ENCODE measurements around the gene CACNA1G. TPM values are rescaled to one million over a fixed set of nuclear protein-coding genes. Genes with fewer than 3 reads are reported as not detected.

The CACNA1G gene
- total RNA-seq: under 1 TPM in 3 of 4 donors, not detected in 1; 0.02 to 0.24 (median 0.17) TPM
- under 1 TPM in 2 of 3 donors, not detected in 1; 0.04 TPM for polyA plus RNA-seq
- long read RNA-seq, donor 1: 0 reads
- long read RNA-seq, donor 2: 0 reads

DNA sequence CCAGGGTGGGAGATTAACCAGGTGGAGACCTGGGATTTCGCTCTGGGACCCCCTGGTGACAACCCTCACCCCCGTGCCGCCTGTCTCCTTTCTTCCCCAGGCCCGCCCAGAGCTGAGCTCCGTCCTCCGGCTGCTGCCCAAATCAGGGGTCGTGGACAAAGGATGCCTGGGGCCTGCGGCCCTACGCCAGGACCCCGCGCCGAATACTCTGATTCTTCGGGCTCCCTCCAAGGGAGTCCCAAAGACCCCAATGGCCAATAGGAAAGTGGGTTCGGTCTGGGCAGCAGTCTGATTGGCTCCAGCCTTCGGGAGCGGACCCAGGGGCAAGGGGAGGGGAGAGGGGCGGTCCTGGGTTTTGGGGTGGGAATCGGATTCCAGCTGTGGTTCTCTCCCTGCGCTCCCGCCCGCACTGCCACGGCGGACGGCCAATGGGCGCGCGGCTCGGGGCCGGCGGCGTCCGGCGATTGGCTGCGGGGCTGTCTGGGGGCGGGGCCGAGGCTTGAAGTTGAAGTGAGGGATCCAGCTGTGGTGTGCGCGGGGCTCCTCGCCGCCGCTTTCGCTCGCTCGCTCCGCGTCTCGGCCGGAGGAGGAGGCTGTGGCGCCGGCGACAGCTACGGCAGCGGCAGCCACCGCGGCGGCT lies at the start of gene CACNA1G:
TSS of gene CACNA1G (plus strand) at position 531 of the 640 bp plus-strand sequence. CDS start 745 bp downstream, outside the sequence.
- TF ChIP-seq, protein P1, sequence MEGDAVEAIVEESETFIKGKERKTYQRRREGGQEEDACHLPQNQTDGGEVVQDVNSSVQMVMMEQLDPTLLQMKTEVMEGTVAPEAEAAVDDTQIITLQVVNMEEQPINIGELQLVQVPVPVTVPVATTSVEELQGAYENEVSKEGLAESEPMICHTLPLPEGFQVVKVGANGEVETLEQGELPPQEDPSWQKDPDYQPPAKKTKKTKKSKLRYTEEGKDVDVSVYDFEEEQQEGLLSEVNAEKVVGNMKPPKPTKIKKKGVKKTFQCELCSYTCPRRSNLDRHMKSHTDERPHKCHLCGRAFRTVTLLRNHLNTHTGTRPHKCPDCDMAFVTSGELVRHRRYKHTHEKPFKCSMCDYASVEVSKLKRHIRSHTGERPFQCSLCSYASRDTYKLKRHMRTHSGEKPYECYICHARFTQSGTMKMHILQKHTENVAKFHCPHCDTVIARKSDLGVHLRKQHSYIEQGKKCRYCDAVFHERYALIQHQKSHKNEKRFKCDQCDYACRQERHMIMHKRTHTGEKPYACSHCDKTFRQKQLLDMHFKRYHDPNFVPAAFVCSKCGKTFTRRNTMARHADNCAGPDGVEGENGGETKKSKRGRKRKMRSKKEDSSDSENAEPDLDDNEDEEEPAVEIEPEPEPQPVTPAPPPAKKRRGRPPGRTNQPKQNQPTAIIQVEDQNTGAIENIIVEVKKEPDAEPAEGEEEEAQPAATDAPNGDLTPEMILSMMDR (IDR thresholded peaks at IDR 0.05): no peak
- intact Hi-C loops (cut with DNase I): no loop called here
- peak; percentile 92 to 93 for DNase-seq
- ATAC-seq: peak; percentile 82 to 94 (median 90)
- peaks cover 19% of the 10 kb centered on the region for H3K4me1 ChIP-seq
- no peak within 1 kb of the TSS for H3K27ac ChIP-seq
- no peaks in the 10 kb centered on the region for H3K9me3 ChIP-seq
- 0 to 1% (median 1%) methylated on average over 27 to 56 of the region's 56 CpGs for WGBS, 3 donors
- peaks cover 0 to 72% (median 32%) of the 10 kb centered on the region in 3 donors for H3K27me3 ChIP-seq (ENCODE audit: insufficient read depth in 3 of 3, low read length in 2 of 3)
- peaks cover 0 to 5% of the 10 kb centered on the region in 2 donors for H3K36me3 ChIP-seq (ENCODE audit: insufficient read depth in 1 of 2, low read depth in 1 of 2)
- H3K4me3 ChIP-seq: peak within 1 kb of the TSS; percentile 64

DNA sequence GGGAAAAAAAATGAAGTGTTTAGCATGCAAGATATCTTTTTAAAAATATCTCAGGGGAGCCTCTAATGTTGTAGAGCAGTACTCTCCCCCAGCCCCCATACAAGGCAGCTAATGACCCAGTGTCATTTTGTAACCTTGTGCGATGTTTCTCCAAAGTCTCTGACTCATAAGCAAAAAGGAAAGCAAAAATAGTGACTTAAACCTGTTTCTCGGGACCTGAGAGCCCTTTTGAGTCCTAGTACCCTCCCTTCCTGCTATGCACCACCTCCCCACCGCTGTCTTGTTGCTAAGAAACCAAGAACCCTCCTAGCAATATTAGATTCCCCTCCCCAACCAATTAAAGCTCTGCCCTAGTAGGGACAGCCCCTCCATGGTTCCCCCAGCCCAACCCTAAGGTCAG lies 49.5 kb upstream of the CACNA1G start:
- TF ChIP-seq, protein P1 (IDR thresholded peaks at IDR 0.05): no peak
- H3K9me3 ChIP-seq: no peaks in the 10 kb centered on the region
- no peaks in the 10 kb centered on the region for H3K4me1 ChIP-seq
- H3K27ac ChIP-seq: no peak overlapping the region
- ATAC-seq (no peak), DNase-seq (no peak)
- no peaks in the 10 kb centered on the region for H3K36me3 ChIP-seq (ENCODE audit: insufficient read depth in 1 of 2, low read depth in 1 of 2)
- H3K27me3 ChIP-seq (ENCODE audit: insufficient read depth in 3 of 3, low read length in 2 of 3): no peaks in the 10 kb centered on the region
- WGBS, 3 donors: 50 to 64% (median 62%) methylated on average over 3 of the region's 3 CpGs
- intact Hi-C loops (cut with DNase I): no loop called here
- H3K4me3 ChIP-seq: no peak overlapping the region

DNA sequence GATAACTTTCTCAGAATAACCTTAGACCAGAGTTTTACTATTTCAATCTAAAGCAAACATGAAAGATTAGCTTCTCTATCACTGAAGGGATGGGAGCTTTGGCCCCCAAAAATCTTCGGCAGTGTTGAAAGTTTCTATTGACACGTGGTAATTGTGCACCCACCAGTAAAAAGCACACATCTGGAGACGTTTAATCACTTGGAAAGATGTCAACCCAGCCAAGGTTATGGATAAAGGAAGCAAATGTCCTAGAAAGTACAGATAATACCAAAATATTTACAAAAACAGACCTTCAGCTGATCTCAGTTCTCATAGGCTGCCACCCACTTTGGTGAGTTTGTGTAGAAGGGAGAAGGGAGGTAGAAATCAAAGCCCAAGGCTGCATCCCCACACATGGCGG lies 47.0 kb upstream of the CACNA1G start:
- ATAC-seq: no peak
- Histone ChIP-seq H3K36me3 (ENCODE audit: insufficient read depth in 1 of 2, low read depth in 1 of 2) (no peaks in the 10 kb centered on the region), H3K27me3 (ENCODE audit: insufficient read depth in 3 of 3, low read length in 2 of 3) (no peaks in the 10 kb centered on the region), H3K9me3 (no peaks in the 10 kb centered on the region), H3K27ac (no peak overlapping the region), H3K4me1 (no peaks in the 10 kb centered on the region), H3K4me3 (no peak overlapping the region)
- 67 to 81% (median 69%) methylated on average over 4 of the region's 4 CpGs for WGBS, 3 donors
- intact Hi-C loops (cut with DNase I): no loop called here
- DNase-seq: no peak
- TF ChIP-seq, protein P1 (IDR thresholded peaks at IDR 0.05): no peak

DNA sequence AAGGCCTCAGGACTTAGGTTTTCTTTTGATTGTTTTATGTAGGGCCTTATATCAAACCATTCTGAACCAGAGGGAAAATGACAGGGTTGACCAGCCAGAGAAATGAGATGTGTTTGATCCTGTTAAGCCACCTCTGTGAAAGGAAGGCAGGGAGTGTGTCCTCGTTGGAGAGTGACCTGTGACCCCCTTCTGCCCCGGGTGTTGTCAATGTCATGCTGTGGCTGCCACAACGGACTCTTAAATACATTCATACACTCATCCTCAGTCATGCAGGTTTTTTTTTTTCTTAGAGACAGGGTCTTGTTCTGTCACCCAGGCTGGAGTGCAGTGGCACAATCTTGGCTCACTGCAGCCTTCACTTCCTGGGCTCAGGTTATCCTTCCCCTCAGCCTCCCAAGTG lies 46.1 kb upstream of the CACNA1G start:
- H3K27me3 ChIP-seq (ENCODE audit: insufficient read depth in 3 of 3, low read length in 2 of 3): no peaks in the 10 kb centered on the region
- DNase-seq (no peak), ATAC-seq (no peak)
- H3K36me3 ChIP-seq (ENCODE audit: insufficient read depth in 1 of 2, low read depth in 1 of 2): no peaks in the 10 kb centered on the region
- H3K27ac ChIP-seq: no peak overlapping the region
- TF ChIP-seq, protein P1 (IDR thresholded peaks at IDR 0.05): no peak
- H3K9me3 ChIP-seq: no peaks in the 10 kb centered on the region
- H3K4me3 ChIP-seq: no peak overlapping the region
- H3K4me1 ChIP-seq: no peaks in the 10 kb centered on the region
- 58 to 67% (median 63%) methylated on average over 3 of the region's 3 CpGs for WGBS, 3 donors
- intact Hi-C loops (cut with DNase I): no loop called here

All from psoas muscle (tissue), 8 donors.